Parathyroid adenoma (tissue), 2 donors: ENCODE data around the gene ZBTB20.
A peak's percentile ranks its signal among the peaks of the same experiment; 100 is the strongest.

Source experiments
- H2AFZ ChIP-seq: fragments of 300-600 bp; sonication (generic); one replicate; pipeline ENCODE4 v1.7.0; 2017; ENCODE audit warnings: antibody characterized with exemption, mild to moderate bottlenecking
- H3K27ac ChIP-seq: fragments of 300-600 bp; sonication (generic); one replicate; pipeline ENCODE4 v1.7.0; 2017
- H3K27me3 ChIP-seq: fragments of 300-600 bp; sonication (generic); one replicate; pipeline ENCODE4 v1.7.0; 2017; ENCODE audit warnings: low read length; ENCODE audit not compliant: control insufficient read depth, insufficient read depth
- H3K36me3 ChIP-seq: fragments of 300-600 bp; sonication (generic); one replicate; pipeline ENCODE4 v1.7.0; 2017; ENCODE audit warnings: low read length; ENCODE audit not compliant: control insufficient read depth, insufficient read depth
- H3K4me1 ChIP-seq: fragments of 300-600 bp; sonication (generic); one replicate; pipeline ENCODE4 v1.7.0; 2017; ENCODE audit warnings: control low read depth
- H3K4me2 ChIP-seq: fragments of 300-600 bp; sonication (generic); one replicate; pipeline ENCODE4 v1.7.0; 2017; ENCODE audit warnings: low read length
- H3K4me3 ChIP-seq: fragments of 300-600 bp; sonication (generic); one replicate; pipeline ENCODE4 v1.7.0; 2017; ENCODE audit warnings: low read depth, low read length
- H3K79me2 ChIP-seq: fragments of 300-600 bp; sonication (generic); one replicate; pipeline ENCODE4 v1.7.0; 2017; ENCODE audit warnings: control low read depth
- H3K9ac ChIP-seq: fragments of 300-600 bp; sonication (generic); one replicate; pipeline ENCODE4 v1.7.0; 2017; ENCODE audit warnings: mild to moderate bottlenecking
- H3K9me3 ChIP-seq: fragments of 300-600 bp; sonication (generic); one replicate; pipeline ENCODE4 v1.7.0; 2017; ENCODE audit warnings: low read length; ENCODE audit not compliant: control insufficient read depth
- TF ChIP-seq, protein P1 (sequence below): fragments of 300-600 bp; sonication (generic); IDR thresholded peaks from one replicate; pipeline ENCODE4 v1.7.0; 2017; ENCODE audit warnings: antibody characterized with exemption, mild to moderate bottlenecking
- donor health status: primary hyperparathyroidism.

ZBTB20 gene

DNA sequence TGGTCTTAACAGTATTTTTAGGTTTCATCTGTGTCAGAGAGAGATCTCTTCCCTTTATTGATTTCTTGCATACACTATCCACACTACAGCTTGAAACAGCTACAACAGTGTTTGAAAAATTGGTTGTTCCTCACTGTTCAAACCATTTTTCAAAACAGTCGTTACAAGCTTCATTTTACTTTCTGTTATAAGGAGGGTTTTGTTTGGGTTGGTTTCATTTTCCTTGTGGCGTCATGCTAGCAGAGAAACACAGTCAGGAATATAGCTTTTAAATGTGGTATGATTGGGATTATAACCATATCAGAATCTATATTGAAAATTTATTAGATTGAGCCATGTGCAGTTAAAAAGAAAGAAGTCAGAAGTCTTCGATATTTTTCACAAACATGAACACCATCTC, 400.6 kb downstream of the ZBTB20 start:
- TF ChIP-seq, protein P1, sequence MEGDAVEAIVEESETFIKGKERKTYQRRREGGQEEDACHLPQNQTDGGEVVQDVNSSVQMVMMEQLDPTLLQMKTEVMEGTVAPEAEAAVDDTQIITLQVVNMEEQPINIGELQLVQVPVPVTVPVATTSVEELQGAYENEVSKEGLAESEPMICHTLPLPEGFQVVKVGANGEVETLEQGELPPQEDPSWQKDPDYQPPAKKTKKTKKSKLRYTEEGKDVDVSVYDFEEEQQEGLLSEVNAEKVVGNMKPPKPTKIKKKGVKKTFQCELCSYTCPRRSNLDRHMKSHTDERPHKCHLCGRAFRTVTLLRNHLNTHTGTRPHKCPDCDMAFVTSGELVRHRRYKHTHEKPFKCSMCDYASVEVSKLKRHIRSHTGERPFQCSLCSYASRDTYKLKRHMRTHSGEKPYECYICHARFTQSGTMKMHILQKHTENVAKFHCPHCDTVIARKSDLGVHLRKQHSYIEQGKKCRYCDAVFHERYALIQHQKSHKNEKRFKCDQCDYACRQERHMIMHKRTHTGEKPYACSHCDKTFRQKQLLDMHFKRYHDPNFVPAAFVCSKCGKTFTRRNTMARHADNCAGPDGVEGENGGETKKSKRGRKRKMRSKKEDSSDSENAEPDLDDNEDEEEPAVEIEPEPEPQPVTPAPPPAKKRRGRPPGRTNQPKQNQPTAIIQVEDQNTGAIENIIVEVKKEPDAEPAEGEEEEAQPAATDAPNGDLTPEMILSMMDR, result no peak
- H2AFZ ChIP-seq, result no peak overlapping the region
- H3K9ac ChIP-seq, result no peak overlapping the region
- no peak overlapping the region for H3K4me3 ChIP-seq
- H3K27ac ChIP-seq, result no peak overlapping the region
- H3K36me3 ChIP-seq, result no peaks in the 10 kb centered on the region
- H3K4me1 ChIP-seq, result no peaks in the 10 kb centered on the region
- H3K4me2 ChIP-seq, result no peak overlapping the region
- H3K79me2 ChIP-seq, result no peaks in the 10 kb centered on the region
- no peaks in the 10 kb centered on the region for H3K27me3 ChIP-seq
- H3K9me3 ChIP-seq, result no peaks in the 10 kb centered on the region

DNA sequence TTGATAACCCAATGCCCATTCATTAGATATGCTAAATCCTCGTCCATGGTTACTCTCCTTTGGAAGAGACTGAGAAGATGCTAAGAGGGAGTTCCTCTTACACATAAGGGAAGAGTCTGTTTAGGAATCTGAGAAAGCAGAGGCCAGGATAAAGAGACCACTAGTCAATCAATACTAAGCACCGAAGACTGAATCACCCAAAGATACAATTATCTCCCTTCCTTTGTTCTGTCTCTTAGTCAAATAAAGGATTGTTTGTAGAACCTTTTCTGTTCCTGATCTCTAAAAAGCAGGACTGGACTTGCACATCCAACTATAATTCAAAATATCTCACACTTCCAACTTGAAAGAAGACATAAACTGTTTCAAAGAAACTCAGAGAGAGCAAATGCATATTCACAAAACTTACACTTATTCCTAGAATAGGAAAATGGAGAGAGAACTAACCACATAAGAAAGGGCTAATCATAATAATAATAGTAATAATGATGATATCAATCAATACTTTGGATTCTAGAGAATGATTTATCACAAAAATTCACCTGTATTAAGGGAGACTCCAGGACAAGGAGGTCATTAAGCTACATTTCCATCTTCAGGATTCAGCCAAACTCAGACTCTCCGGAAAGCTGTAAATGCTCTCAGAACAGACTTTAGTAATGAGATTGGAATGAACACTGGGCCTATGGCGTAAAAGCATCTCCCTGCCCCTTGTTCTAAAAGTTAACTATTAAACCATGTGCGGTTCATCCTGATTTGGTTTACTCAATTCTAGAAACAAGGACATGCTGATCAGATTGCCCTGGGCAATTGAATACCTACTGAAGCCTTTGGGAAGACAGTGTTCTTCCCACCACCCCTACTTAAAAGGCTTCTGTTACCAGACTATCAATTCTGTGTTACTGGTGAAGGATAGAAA, 401.5 kb downstream of the ZBTB20 start:
- H3K4me3 ChIP-seq, result no peak overlapping the region
- no peak overlapping the region for H3K4me2 ChIP-seq
- peak overlapping the region; percentile 10 for H3K27ac ChIP-seq
- H3K27me3 ChIP-seq, result no peaks in the 10 kb centered on the region
- H2AFZ ChIP-seq, result no peak overlapping the region
- no peaks in the 10 kb centered on the region for H3K79me2 ChIP-seq
- H3K36me3 ChIP-seq, result no peaks in the 10 kb centered on the region
- no peaks in the 10 kb centered on the region for H3K9me3 ChIP-seq
- H3K4me1 ChIP-seq, result no peaks in the 10 kb centered on the region
- H3K9ac ChIP-seq, result no peak overlapping the region
- TF ChIP-seq, protein P1, result no peak

DNA sequence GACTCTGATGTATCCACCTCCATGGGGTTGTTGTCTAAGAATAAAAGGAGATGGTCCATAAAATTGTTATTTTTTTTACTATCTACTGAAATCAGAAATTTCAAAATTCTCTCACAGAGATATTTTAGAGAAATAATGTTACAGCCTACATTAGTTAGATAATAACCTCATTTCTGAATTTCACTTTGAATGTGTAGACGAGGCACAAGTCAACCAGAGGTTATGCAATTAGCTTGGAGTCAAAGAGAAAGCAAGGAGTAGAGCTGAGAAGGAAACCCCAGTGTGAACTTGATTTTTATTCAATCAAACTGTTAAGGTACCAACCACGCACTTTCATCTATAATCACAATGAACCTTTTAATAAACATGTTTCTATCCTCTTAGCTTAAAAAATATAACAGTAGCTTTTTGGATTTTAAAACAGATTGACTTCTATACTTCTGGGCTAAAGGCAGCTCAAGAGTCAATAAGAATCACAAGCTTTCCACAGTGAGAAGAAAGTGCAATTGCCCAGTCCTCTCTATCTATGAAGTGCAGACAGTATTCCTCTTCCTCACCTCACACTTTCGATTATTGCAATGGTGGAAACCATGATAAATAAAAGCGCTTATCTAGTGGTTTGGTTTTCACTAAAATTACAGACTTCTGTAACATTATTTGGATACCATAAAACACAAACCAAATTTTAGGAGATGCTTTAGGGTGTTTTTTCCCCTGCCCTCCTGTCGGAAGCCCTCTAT, 403.2 kb downstream of the ZBTB20 start:
- Histone ChIP-seq H3K27ac (no peak overlapping the region), H3K36me3 (no peaks in the 10 kb centered on the region)

DNA sequence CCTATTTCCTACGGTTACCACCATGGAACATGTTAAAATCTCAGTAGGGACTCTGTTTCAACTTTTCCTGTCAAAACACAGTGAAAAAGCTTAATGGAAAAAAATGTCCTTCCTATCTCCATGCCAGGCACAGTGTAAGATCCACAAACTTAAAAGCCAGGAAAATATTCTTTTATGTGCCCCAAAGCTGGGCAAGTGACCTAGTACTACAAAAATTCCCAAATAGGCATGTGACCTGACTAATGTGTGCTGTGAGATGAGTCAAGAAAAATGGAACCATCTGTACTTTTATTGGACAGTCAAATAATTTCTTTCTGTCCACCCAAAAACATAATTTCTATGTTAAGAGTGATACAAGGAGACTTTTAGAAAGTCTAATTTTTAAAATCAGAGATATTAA, 406.0 kb downstream of the ZBTB20 start:
- H3K36me3 ChIP-seq, result no peaks in the 10 kb centered on the region
- no peak overlapping the region for H3K4me3 ChIP-seq
- H3K4me2 ChIP-seq, result no peak overlapping the region
- H3K4me1 ChIP-seq, result no peaks in the 10 kb centered on the region
- H3K9me3 ChIP-seq, result no peaks in the 10 kb centered on the region
- H3K27me3 ChIP-seq, result no peaks in the 10 kb centered on the region
- H3K9ac ChIP-seq, result no peak overlapping the region
- no peak overlapping the region for H3K27ac ChIP-seq
- H2AFZ ChIP-seq, result no peak overlapping the region
- TF ChIP-seq, protein P1, result no peak
- H3K79me2 ChIP-seq, result no peaks in the 10 kb centered on the region

More for the DNA sequence above, 403.2 kb downstream of the ZBTB20 start:
- Histone ChIP-seq H3K79me2 (no peaks in the 10 kb centered on the region), H3K4me2 (no peak overlapping the region), H3K9ac (no peak overlapping the region), H3K4me3 (no peak overlapping the region), H3K27me3 (no peaks in the 10 kb centered on the region), H2AFZ (no peak overlapping the region), H3K4me1 (no peaks in the 10 kb centered on the region), H3K9me3 (no peaks in the 10 kb centered on the region)
- TF ChIP-seq, protein P1, result no peak
